Endodermal cell (in vitro differentiated cells): ENCODE results near the gene DOK7. TPM values are rescaled to one million over a fixed set of nuclear protein-coding genes. Genes with fewer than 3 reads are reported as not detected.

Experiments
- DNase-seq: peaks from one replicate; pipeline ENCODE4 v3.0.0-alpha.2; 2017
- H3K27ac ChIP-seq: 2 replicates; pipeline ENCODE4 v1.5.1; 2013; ENCODE audit warnings: mild to moderate bottlenecking, low read depth, low read length, moderate library complexity
- H3K27me3 ChIP-seq: 2 replicates; pipeline ENCODE4 v1.6.1; 2013; ENCODE audit warnings: mild to moderate bottlenecking, low read length, moderate library complexity; ENCODE audit not compliant: insufficient read depth, control insufficient read depth, poor library complexity, severe bottlenecking
- H3K36me3 ChIP-seq: 2 replicates; pipeline ENCODE4 v1.7.0; 2013; ENCODE audit warnings: mild to moderate bottlenecking, low read length, moderate library complexity; ENCODE audit not compliant: control insufficient read depth, insufficient read depth
- H3K4me1 ChIP-seq: one replicate; pipeline ENCODE4 v1.7.0; 2013; ENCODE audit warnings: low read length; ENCODE audit not compliant: control insufficient read depth, insufficient read depth
- H3K4me3 ChIP-seq: 2 replicates; pipeline ENCODE4 v1.5.1; 2013; ENCODE audit warnings: mild to moderate bottlenecking, low read length, moderate library complexity
- H3K9ac ChIP-seq: 2 replicates; pipeline ENCODE4 v1.6.1; 2013; ENCODE audit warnings: mild to moderate bottlenecking, low read length, moderate library complexity; ENCODE audit not compliant: poor library complexity, severe bottlenecking; ENCODE audit errors: extremely low read depth
- H3K9me3 ChIP-seq: 2 replicates; pipeline ENCODE4 v1.6.1; 2013; ENCODE audit warnings: mild to moderate bottlenecking, low read length, moderate library complexity; ENCODE audit not compliant: control insufficient read depth
- H3K27ac Mint-ChIP-seq: 2 replicates; pipeline ENCODE4 v1.8.0; 2020; ENCODE audit warnings: mixed read lengths
- H3K27me3 Mint-ChIP-seq: 2 replicates; pipeline ENCODE4 v1.8.0; 2021; ENCODE audit warnings: mild to moderate bottlenecking, mixed read lengths; ENCODE audit not compliant: insufficient read depth
- H3K36me3 Mint-ChIP-seq: 2 replicates; pipeline ENCODE4 v1.8.0; 2020; ENCODE audit warnings: low read depth, mixed read lengths
- H3K4me1 Mint-ChIP-seq: 2 replicates; pipeline ENCODE4 v1.8.0; 2020; ENCODE audit warnings: mixed read lengths
- H3K4me3 Mint-ChIP-seq: 2 replicates; pipeline ENCODE4 v1.8.0; 2020; ENCODE audit warnings: mild to moderate bottlenecking, moderate library complexity, mixed read lengths
- H3K9me3 Mint-ChIP-seq: 2 replicates; pipeline ENCODE4 v1.8.0; 2020; ENCODE audit warnings: mild to moderate bottlenecking, mixed read lengths
- WGBS, 2 experiments: methylation state at CpG; one replicate each; pipeline versions ENCODE4 v1.1.5 to v1.1.7; 2013; ENCODE audit warnings: missing lambda C conversion rate in 2 of 2, mixed read lengths in 1 of 2; ENCODE audit not compliant: insufficient coverage in 1 of 2, insufficient read length in 1 of 2; 5-methylcytosine and 5-hydroxymethylcytosine counted together
- total RNA-seq, 2 donors: library from RNA; stranded (reverse); fragmentation: NEBNext Ultra II Directional in 1 of 2; extraction: Animal tissue kit (Norgen Biotek cat#: 25700) in 1 of 2; gene quantifications; 2 replicates in 1 of 2; 3 replicates in 1 of 2; pipeline ENCODE4 v1.2.1, GENCODE V29; 2021
- TF ChIP-seq, protein P1 (sequence below): fragments of 200-600 bp; sonication (generic); conservative IDR thresholded peaks from 2 replicates; pipeline ENCODE4 v1.5.0; 2021; ENCODE audit warnings: antibody characterized with exemption, mild to moderate bottlenecking

Gene DOK7
- total RNA-seq, 2 donors from 2014 or later: 0.38 to 1.3 TPM

DNA sequence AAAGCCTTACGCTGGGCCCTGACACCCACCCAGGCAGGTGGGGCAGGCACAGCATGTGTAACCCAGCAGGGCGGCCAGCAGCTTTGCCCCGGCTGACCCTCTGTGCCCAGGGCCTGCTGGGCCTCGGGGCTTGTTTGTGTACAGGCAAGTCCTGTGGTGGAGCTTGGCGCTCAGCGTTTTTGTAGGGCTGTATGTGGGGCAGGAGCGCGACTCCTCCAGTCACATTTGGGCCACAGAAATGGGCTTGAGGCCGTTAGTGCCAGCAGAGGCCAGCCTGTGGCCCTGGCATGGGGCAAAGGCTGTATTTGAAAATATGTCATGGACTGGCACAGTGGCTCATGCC lies 36.0 kb upstream of the DOK7 start:
- H3K27ac Mint-ChIP-seq: no peak overlapping the region
- no peaks in the 10 kb centered on the region for H3K36me3 ChIP-seq

DNA sequence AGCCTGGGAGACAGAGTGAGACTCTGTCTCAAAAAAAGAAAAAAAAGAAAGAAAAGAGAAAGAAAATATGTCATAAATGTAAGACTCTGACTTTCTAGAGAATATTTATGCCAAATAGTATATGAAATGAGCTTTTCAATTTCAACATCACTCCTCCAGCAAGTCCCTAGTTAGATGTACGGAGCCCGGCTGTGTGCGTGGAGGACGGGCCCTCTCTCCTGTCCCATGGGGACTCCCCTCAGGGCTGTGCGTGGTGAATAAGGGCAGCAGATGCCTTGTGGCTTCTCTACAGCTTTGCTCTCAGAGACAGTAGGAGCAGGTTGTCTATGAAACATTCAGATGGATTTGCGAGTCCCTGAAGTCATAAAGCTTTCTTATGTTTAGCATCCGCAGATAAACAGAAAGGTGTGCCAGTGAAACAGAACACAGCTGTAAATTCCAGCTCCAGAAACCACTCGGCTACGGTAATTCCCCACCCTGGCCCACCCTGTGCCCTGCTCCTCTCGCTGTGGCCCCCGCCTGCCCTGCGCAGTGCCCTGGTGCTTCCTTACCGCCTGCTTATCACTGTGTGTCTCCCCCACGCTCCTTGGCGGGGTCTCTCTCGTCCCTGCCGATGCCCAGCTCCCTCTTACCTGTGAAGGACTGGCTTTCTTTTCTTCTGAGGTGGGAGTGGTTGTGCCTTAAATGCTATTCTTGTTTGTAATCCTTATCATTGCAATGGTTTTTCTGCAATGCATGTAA lies 35.2 kb upstream of the DOK7 start:
- no peak overlapping the region for H3K9ac ChIP-seq
- DNase-seq: no peak
- H3K36me3 ChIP-seq: no peaks in the 10 kb centered on the region
- H3K9me3 ChIP-seq: no peaks in the 10 kb centered on the region
- H3K27ac ChIP-seq: no peak overlapping the region
- H3K36me3 Mint-ChIP-seq: peaks cover 7% of the 10 kb centered on the region
- WGBS, 2 experiments: 93 to 95% methylated on average over 13 to 17 of the region's 17 CpGs
- TF ChIP-seq, protein P1, sequence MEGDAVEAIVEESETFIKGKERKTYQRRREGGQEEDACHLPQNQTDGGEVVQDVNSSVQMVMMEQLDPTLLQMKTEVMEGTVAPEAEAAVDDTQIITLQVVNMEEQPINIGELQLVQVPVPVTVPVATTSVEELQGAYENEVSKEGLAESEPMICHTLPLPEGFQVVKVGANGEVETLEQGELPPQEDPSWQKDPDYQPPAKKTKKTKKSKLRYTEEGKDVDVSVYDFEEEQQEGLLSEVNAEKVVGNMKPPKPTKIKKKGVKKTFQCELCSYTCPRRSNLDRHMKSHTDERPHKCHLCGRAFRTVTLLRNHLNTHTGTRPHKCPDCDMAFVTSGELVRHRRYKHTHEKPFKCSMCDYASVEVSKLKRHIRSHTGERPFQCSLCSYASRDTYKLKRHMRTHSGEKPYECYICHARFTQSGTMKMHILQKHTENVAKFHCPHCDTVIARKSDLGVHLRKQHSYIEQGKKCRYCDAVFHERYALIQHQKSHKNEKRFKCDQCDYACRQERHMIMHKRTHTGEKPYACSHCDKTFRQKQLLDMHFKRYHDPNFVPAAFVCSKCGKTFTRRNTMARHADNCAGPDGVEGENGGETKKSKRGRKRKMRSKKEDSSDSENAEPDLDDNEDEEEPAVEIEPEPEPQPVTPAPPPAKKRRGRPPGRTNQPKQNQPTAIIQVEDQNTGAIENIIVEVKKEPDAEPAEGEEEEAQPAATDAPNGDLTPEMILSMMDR: no peak
- H3K9me3 Mint-ChIP-seq: no peaks in the 10 kb centered on the region
- no peak overlapping the region for H3K4me3 ChIP-seq
- H3K4me1 ChIP-seq: no peaks in the 10 kb centered on the region
- no peaks in the 10 kb centered on the region for H3K27me3 Mint-ChIP-seq
- no peak overlapping the region for H3K4me3 Mint-ChIP-seq
- H3K4me1 Mint-ChIP-seq: no peaks in the 10 kb centered on the region
- H3K27me3 ChIP-seq: no peaks in the 10 kb centered on the region
- no peak overlapping the region for H3K27ac Mint-ChIP-seq

More for the DNA sequence above, 36.0 kb upstream of the DOK7 start:
- H3K36me3 Mint-ChIP-seq: peaks cover 7% of the 10 kb centered on the region
- Histone ChIP-seq H3K9ac (no peak overlapping the region), H3K4me1 (no peaks in the 10 kb centered on the region), H3K27me3 (no peaks in the 10 kb centered on the region), H3K4me3 (no peak overlapping the region), H3K9me3 (no peaks in the 10 kb centered on the region), H3K27ac (no peak overlapping the region)
- no peaks in the 10 kb centered on the region for H3K27me3 Mint-ChIP-seq
- TF ChIP-seq, protein P1: no peak
- DNase-seq: no peak
- H3K9me3 Mint-ChIP-seq: no peaks in the 10 kb centered on the region
- 94 to 95% methylated on average over 8 to 9 of the region's 9 CpGs for WGBS, 2 experiments
- no peaks in the 10 kb centered on the region for H3K4me1 Mint-ChIP-seq
- no peak overlapping the region for H3K4me3 Mint-ChIP-seq

DNA sequence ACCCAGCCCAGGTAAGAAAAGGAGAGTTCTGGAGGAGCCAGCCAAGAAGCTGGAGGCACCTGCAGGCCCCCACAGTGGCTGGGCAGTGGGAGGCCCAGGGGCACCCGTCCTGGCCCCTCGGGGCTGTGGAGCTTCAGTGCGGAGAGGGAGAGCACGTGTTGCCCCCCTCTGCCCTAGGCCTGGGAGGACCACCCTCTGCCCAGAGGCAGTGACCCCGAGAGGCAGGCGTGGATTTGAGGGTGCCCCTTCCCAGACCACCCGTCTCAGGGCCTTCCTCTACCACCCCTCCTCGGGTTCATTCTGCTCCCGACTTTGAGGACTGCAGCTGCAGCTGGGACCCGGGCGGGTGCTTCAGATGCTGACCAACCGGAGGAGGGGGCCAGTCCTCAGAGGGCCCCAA lies 33.5 kb upstream of the DOK7 start:
- Histone ChIP-seq H3K36me3 (no peaks in the 10 kb centered on the region), H3K4me1 (no peaks in the 10 kb centered on the region), H3K27me3 (no peaks in the 10 kb centered on the region), H3K27ac (no peak overlapping the region), H3K9ac (no peak overlapping the region), H3K4me3 (no peak overlapping the region), H3K9me3 (no peaks in the 10 kb centered on the region)
- TF ChIP-seq, protein P1: no peak
- Mint-ChIP-seq H3K27ac (no peak overlapping the region), H3K9me3 (no peaks in the 10 kb centered on the region), H3K36me3 (peaks cover 8% of the 10 kb centered on the region), H3K4me3 (no peak overlapping the region), H3K27me3 (no peaks in the 10 kb centered on the region), H3K4me1 (peaks cover 3% of the 10 kb centered on the region)
- DNase-seq: no peak
- 94 to 95% methylated on average over 7 to 12 of the region's 12 CpGs for WGBS, 2 experiments
